ENCODE data around the gene PDZD8. TPM values are rescaled to one million over a fixed set of nuclear protein-coding genes. Genes with fewer than 3 reads are reported as not detected.
"Not testable (repeated sequence)": the region's sequence is repeated elsewhere in the genome, so short reads cannot be mapped to it uniquely, and the experiment has no call there.

Gene PDZD8
- total RNA-seq, 2 experiments from 2014 or later: 10.5 to 26.4 TPM

- intact Hi-C loops (cut with micrococcal nuclease; ENCODE audit: unreplicated experiment): no loop called here
- Histone ChIP-seq H4K20me1 (ENCODE audit: insufficient read depth, low read length) (no peaks in the 10 kb centered on the region), H3K79me2 (ENCODE audit: insufficient read depth, low read depth, low read length) (no peaks in the 10 kb centered on the region), H3K27ac (ENCODE audit: low read depth, low read length, poor library complexity, severe bottlenecking) (no peak overlapping the region), H3K4me1 (ENCODE audit: insufficient read depth, low read length, poor library complexity, severe bottlenecking) (no peaks in the 10 kb centered on the region), H3K4me3 (ENCODE audit: low read depth, low read length, poor library complexity, severe bottlenecking) (no peak overlapping the region), H3K9me2 (ENCODE audit: insufficient read depth, low read length) (no peaks in the 10 kb centered on the region), H3K4me2 (ENCODE audit: low read length) (no peak overlapping the region), H3K36me3 (ENCODE audit: insufficient read depth, low read length) (no peaks in the 10 kb centered on the region), H2AFZ (ENCODE audit: low read length) (no peak overlapping the region), H3K9me3 (ENCODE audit: low read length) (no peaks in the 10 kb centered on the region)
- TF ChIP-seq EZH2phosphoT487 (IDR thresholded peaks at IDR 0.05; ENCODE audit: borderline replicate concordance, low read depth, low read length) (no peak), CTCF (conservative IDR thresholded peaks at IDR 0.05; ENCODE audit: low read length) (no peak)
- no TSS peak for BruUV-seq (replicated peaks)
- ChIA-PET CTCF (ENCODE audit: unreplicated experiment) (no interaction called here), POLR2A (interaction anchor here (0.7 kb wide), 1 partner anchor 297 kb away, joined by 3 read pairs; no protein-coding TSS in a partner anchor)
- peak; percentile 36 for DNase-seq (ENCODE audit: low spot score)
These were observed 137.7 kb downstream of the PDZD8 start for GRCh38 chr10:117237401-117237991.

GRCh38 chr10:117230107-117230506 is 145.1 kb downstream of the PDZD8 start:
- POLR2A ChIA-PET: interaction anchor here (0.6 to 0.7 kb wide), 2 partner anchors 170 to 912 kb away, joined by 3 read pairs; no protein-coding TSS in a partner anchor
- CTCF ChIA-PET (ENCODE audit: unreplicated experiment); H3K79me2 ChIP-seq (ENCODE audit: insufficient read depth, low read depth, low read length); intact Hi-C loops (cut with micrococcal nuclease; ENCODE audit: unreplicated experiment); H3K9me3 ChIP-seq (ENCODE audit: low read length); BruUV-seq (replicated peaks); H3K4me3 ChIP-seq (ENCODE audit: low read depth, low read length, poor library complexity, severe bottlenecking); H4K20me1 ChIP-seq (ENCODE audit: insufficient read depth, low read length); H3K4me1 ChIP-seq (ENCODE audit: insufficient read depth, low read length, poor library complexity, severe bottlenecking); H3K9me2 ChIP-seq (ENCODE audit: insufficient read depth, low read length); DNase-seq (ENCODE audit: low spot score); H3K36me3 ChIP-seq (ENCODE audit: insufficient read depth, low read length); H2AFZ ChIP-seq (ENCODE audit: low read length); H3K4me2 ChIP-seq (ENCODE audit: low read length); H3K27ac ChIP-seq (ENCODE audit: low read depth, low read length, poor library complexity, severe bottlenecking): not testable (repeated sequence)

GRCh38 chr10:117228210-117228609 is 147.0 kb downstream of the PDZD8 start:
- H3K9me3 ChIP-seq (ENCODE audit: low read length): no peaks in the 10 kb centered on the region
- H3K4me2 ChIP-seq (ENCODE audit: low read length): no peak overlapping the region
- no TSS peak for BruUV-seq (replicated peaks)
- intact Hi-C loops (cut with micrococcal nuclease; ENCODE audit: unreplicated experiment): no loop called here
- no peak overlapping the region for H3K4me3 ChIP-seq (ENCODE audit: low read depth, low read length, poor library complexity, severe bottlenecking)
- ChIA-PET POLR2A (no interaction called here), CTCF (ENCODE audit: unreplicated experiment) (no interaction called here)
- H3K79me2 ChIP-seq (ENCODE audit: insufficient read depth, low read depth, low read length): no peaks in the 10 kb centered on the region
- no peak overlapping the region for H3K27ac ChIP-seq (ENCODE audit: low read depth, low read length, poor library complexity, severe bottlenecking)
- H3K4me1 ChIP-seq (ENCODE audit: insufficient read depth, low read length, poor library complexity, severe bottlenecking): no peaks in the 10 kb centered on the region
- no peak for DNase-seq (ENCODE audit: low spot score)
- no peak for TF ChIP-seq CTCF (conservative IDR thresholded peaks at IDR 0.05; ENCODE audit: low read length)
- TF ChIP-seq EZH2phosphoT487 (IDR thresholded peaks at IDR 0.05; ENCODE audit: borderline replicate concordance, low read depth, low read length): no peak
- no peaks in the 10 kb centered on the region for H4K20me1 ChIP-seq (ENCODE audit: insufficient read depth, low read length)
- H2AFZ ChIP-seq (ENCODE audit: low read length): no peak overlapping the region
- H3K9me2 ChIP-seq (ENCODE audit: insufficient read depth, low read length): no peaks in the 10 kb centered on the region
- H3K36me3 ChIP-seq (ENCODE audit: insufficient read depth, low read length): no peaks in the 10 kb centered on the region

Other genes with a start within 250 kb of the PDZD8 start
- gene VAX1, start 237.2 kb downstream of the PDZD8 start, total RNA-seq (2014; rRNA removed; shearing (Covaris generic)): not detected in 2 replicates
- gene VAX1, start 237.2 kb downstream of the PDZD8 start, total RNA-seq (2022): not detected in 2 replicates
- gene KCNK18, start 178.0 kb downstream of the PDZD8 start, total RNA-seq (2014; rRNA removed; shearing (Covaris generic)): not detected in 2 replicates
- gene KCNK18, start 178.0 kb downstream of the PDZD8 start, total RNA-seq (2022): not detected in 2 replicates
- not detected in 2 replicates for gene SLC18A2, start 134.3 kb downstream of the PDZD8 start, total RNA-seq (2014; rRNA removed; shearing (Covaris generic))
- gene SLC18A2, start 134.3 kb downstream of the PDZD8 start, total RNA-seq (2022): not detected in 2 replicates
- gene EMX2, start 167.3 kb upstream of the PDZD8 start, total RNA-seq (2014; rRNA removed; shearing (Covaris generic)): not detected in 2 replicates
- not detected in 2 replicates for gene EMX2, start 167.3 kb upstream of the PDZD8 start, total RNA-seq (2022)

Data from OCI-LY7 (cell line).